Measurements from ENCODE around the gene WFDC13. TPM values are rescaled to one million over a fixed set of nuclear protein-coding genes. Genes with fewer than 3 reads are reported as not detected.

Gene WFDC13
- total RNA-seq, 1 donor from 2014 or later: not detected

- Mint-ChIP-seq H3K4me1 (no peaks in the 10 kb centered on the region), H3K27ac (no peak overlapping the region)
- POLR2A ChIA-PET: no interaction called here
Measured at GRCh38 chr20:45725134-45725533, 23.3 kb downstream of the WFDC13 start.

DNA sequence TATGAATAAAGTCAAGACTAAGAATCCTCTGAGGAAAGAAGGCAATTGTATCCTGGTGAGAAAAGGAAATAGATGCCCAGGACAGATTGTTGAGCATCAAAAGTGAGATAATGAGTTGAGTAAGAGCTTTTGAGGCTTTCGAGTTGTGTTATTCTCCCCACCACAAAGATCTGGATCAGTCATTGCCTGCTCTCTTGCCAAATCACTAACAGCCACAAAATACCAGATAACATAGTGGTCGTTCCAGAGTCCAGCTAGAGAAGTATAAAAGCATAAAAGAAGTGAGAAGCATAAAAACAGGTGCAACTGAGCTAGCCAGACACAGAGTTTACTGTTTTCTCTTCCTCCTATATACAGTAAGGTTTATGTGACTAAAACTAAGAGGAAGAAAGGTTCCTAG, 25.2 kb downstream of the WFDC13 start:
- intact Hi-C loops (cut with micrococcal nuclease): no loop called here
- Mint-ChIP-seq H3K27ac (no peak overlapping the region), H3K9me3 (peaks cover 6% of the 10 kb centered on the region), H3K27me3 (peaks cover 7% of the 10 kb centered on the region), H3K36me3 (ENCODE audit: low read depth) (no peaks in the 10 kb centered on the region), H3K4me1 (no peaks in the 10 kb centered on the region), H3K4me3 (no peak overlapping the region)
- ATAC-seq (ENCODE audit: low read depth) (no peak), DNase-seq (no peak)
- TF ChIP-seq CTCF (IDR thresholded peaks at IDR 0.05): no peak
- ChIA-PET CTCF (no interaction called here), POLR2A (no interaction called here)

More at GRCh38 chr20:45725134-45725533, 23.3 kb downstream of the WFDC13 start:
- Mint-ChIP-seq H3K4me3 (no peak overlapping the region), H3K27me3 (peaks cover 7% of the 10 kb centered on the region), H3K9me3 (no peaks in the 10 kb centered on the region), H3K36me3 (ENCODE audit: low read depth) (no peaks in the 10 kb centered on the region)
- no peak for TF ChIP-seq CTCF (IDR thresholded peaks at IDR 0.05)
- intact Hi-C loops (cut with micrococcal nuclease): no loop called here
- CTCF ChIA-PET: no interaction called here
- DNase-seq: no peak
- no peak for ATAC-seq (ENCODE audit: low read depth)

DNA sequence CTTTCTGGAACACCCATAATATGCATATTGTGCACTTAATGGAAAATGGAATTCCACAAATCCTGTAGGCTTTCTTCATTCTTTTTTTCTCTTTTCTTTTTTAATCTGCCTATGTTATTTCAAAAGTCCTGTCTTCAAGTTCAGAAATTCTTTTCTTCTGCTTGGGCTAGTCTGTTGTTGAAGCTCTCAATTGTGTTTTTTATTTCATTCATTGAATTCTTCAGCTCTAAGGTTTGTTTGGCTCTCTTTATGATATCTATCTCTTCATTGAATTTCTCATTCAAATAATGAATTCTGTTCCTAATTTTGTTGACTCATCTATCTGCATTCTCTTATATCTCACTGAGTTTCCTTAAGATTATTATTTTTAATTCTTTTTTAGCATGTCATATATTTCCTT, 30.4 kb downstream of the WFDC13 start:
- H3K36me3 Mint-ChIP-seq (ENCODE audit: low read depth): no peaks in the 10 kb centered on the region

DNA sequence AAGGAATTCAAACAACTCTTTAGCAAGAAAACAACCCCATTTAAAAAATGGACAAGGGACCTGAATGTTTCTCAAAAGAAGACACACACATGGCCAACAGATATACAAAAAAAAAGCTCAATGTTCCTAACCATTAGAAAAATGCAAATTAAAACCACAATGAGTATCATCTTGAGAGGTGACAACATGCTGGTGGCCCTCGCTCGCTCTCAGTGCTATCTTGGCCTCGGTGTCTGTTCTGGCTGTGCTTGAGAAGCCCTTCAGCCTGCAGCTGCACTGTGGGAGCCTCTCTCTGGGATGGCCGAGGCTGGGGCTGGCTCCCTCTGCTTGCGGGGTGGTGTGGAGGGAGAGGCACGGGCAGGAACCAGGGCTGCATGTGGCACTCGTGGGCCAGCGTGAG, 33.7 kb downstream of the WFDC13 start:
- no peak overlapping the region for H3K27ac Mint-ChIP-seq
- H3K36me3 Mint-ChIP-seq (ENCODE audit: low read depth): no peaks in the 10 kb centered on the region
- intact Hi-C loops (cut with micrococcal nuclease): no loop called here
- no peak for ATAC-seq (ENCODE audit: low read depth)
- H3K27me3 Mint-ChIP-seq: peaks cover 17% of the 10 kb centered on the region
- H3K9me3 Mint-ChIP-seq: peaks cover 17% of the 10 kb centered on the region
- no peaks in the 10 kb centered on the region for H3K4me1 Mint-ChIP-seq
- TF ChIP-seq CTCF (IDR thresholded peaks at IDR 0.05): no peak
- ChIA-PET CTCF (no interaction called here), POLR2A (no interaction called here)
- DNase-seq: no peak
- H3K4me3 Mint-ChIP-seq: no peak overlapping the region

More for the DNA sequence above, 30.4 kb downstream of the WFDC13 start:
- ChIA-PET CTCF (no interaction called here), POLR2A (no interaction called here)
- DNase-seq (no peak), ATAC-seq (ENCODE audit: low read depth) (no peak)
- intact Hi-C loops (cut with micrococcal nuclease): no loop called here
- H3K27me3 Mint-ChIP-seq: peaks cover 14% of the 10 kb centered on the region
- no peak overlapping the region for H3K27ac Mint-ChIP-seq
- H3K4me1 Mint-ChIP-seq: no peaks in the 10 kb centered on the region
- no peak overlapping the region for H3K4me3 Mint-ChIP-seq
- TF ChIP-seq CTCF (IDR thresholded peaks at IDR 0.05): no peak
- peaks cover 17% of the 10 kb centered on the region for H3K9me3 Mint-ChIP-seq

DNA sequence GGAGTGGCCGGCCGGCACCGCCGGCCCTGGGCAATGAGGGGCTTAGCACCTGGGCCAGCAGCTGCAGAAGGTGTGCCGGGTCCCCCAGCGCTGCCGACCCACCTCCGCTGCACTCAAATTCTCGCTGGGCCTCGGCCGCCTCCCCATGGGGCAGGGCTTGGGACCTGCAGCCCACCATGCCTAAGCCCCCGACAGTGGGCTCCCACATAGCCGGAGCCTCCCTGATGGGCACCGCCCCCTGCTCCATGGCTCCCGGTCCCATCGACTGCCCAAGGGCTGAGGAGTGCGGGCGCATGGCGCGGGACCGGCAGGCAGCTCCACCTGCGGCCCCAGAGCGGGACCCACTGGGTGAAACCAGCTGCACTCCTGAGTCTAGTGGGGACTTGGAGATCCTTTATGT, 34.1 kb downstream of the WFDC13 start:
- DNase-seq: no peak
- ChIA-PET POLR2A (no interaction called here), CTCF (no interaction called here)
- intact Hi-C loops (cut with micrococcal nuclease): no loop called here
- TF ChIP-seq CTCF (IDR thresholded peaks at IDR 0.05): no peak
- peaks cover 17% of the 10 kb centered on the region for H3K27me3 Mint-ChIP-seq
- peaks cover 15% of the 10 kb centered on the region for H3K9me3 Mint-ChIP-seq
- no peak for ATAC-seq (ENCODE audit: low read depth)
- H3K27ac Mint-ChIP-seq: no peak overlapping the region
- no peaks in the 10 kb centered on the region for H3K4me1 Mint-ChIP-seq
- H3K4me3 Mint-ChIP-seq: no peak overlapping the region
- no peaks in the 10 kb centered on the region for H3K36me3 Mint-ChIP-seq (ENCODE audit: low read depth)
